ENCODE results near the gene OR1I1.
"Not testable (repeated sequence)": the region's sequence is repeated elsewhere in the genome, so short reads cannot be mapped to it uniquely, and the experiment has no call there.

OR1I1 gene

DNA sequence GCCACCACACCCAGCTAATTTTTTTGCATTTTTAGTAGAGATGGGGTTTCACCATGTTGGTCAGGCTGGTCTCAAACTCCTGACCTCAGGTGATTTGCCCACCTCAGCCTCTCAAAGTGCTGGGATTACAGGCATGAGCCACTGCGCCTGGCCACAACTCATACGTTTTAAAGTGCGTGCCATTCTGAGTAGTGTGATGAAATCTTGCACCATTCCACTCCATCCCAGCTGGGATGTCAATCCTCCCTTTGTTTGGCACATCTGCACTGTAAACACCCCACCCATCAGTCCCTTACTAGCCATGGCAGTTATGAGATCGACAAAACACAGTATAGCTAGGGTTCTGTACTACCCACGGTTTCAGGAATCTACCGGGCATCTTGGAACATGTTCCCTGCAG lies 16.0 kb downstream of the OR1I1 start:
- DNase-seq (ENCODE audit: low read depth in 3 of 3, low spot score in 1 of 3) = not testable (repeated sequence)

DNA sequence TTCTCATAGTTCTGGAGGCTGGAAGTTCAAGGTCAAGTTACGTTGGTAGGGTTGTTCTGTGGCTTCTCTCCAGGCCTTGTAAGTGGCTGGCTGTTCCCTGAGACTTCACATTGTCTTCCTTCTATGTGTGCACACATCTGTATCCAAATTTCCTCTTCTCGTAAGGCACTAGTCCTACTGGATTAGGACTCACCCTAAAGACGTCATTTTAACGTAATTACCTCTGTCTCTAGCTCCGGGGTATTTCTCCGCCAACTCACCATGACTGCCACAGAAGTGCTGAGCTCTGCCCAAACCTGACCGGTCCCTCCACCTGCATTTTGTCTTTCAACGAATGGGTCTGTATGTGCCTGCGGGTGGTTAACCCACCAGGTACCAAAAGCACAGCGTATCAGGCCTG lies 16.4 kb downstream of the OR1I1 start:
- no peak for DNase-seq (ENCODE audit: low read depth in 3 of 3, low spot score in 1 of 3)

- DNase-seq (ENCODE audit: low read depth in 3 of 3, low spot score in 1 of 3) = no peak
Measured at GRCh38 chr19:15099017-15099582, 17.1 kb downstream of the OR1I1 start.

DNA sequence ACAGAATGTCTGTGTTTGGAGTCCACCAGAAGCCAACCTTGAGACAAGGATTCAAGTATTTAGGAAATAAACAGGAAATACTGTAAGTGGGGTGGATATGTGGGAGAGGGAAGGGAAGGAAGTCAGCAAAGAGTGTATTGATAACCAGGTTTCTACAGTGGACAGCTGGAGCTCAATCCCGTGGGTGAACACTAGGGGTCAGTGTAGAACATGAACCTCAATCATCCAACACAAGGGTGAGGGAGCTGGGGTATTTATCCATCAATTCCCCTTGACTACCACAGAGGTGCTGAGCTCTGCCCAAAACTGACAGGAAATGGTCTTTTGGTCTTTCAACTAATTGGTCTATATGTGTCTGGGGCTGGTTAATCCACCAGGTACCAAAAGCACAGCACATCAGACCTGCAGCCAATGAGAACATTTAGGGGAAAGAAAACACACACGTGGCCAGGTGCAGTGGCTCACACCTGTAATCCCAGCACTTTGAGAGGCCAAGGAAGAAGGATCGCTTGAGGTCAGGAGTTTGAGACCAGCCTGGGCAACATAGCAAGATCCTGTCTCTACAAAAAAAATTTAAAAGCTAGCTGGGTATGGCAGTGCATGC lies 19.6 kb downstream of the OR1I1 start:
- DNase-seq (ENCODE audit: low read depth in 3 of 3, low spot score in 1 of 3) = peak in 2 of 3 donors; percentile 15 to 26

GRCh38 chr19:15104003-15104402 lies 22.0 kb downstream of the OR1I1 start:
- DNase-seq (ENCODE audit: low read depth in 3 of 3, low spot score in 1 of 3) = no peak

- no peak for DNase-seq (ENCODE audit: low read depth in 3 of 3, low spot score in 1 of 3)
Measured at GRCh38 chr19:15104411-15104810, 22.4 kb downstream of the OR1I1 start.

DNA sequence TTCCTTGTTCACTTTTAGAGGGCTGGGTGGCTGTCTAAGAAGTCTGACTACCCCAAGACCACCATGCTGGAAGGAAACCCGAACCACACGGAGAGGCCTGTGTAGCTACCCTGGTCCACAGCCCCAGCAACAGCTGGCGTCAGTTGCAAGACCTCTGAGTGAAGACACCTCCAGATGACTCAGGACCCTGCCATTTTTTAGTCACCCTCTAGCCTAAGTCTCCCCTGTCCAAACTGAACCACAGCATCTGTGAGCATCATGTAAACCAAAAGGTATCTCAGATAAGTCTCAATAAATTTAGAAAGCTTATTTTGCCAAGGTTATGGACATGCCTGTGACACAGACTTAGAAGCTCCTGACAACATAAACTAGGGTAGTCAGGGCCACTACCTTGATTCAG lies 23.0 kb downstream of the OR1I1 start:
- DNase-seq (ENCODE audit: low read depth in 3 of 3, low spot score in 1 of 3) = no peak

DNA sequence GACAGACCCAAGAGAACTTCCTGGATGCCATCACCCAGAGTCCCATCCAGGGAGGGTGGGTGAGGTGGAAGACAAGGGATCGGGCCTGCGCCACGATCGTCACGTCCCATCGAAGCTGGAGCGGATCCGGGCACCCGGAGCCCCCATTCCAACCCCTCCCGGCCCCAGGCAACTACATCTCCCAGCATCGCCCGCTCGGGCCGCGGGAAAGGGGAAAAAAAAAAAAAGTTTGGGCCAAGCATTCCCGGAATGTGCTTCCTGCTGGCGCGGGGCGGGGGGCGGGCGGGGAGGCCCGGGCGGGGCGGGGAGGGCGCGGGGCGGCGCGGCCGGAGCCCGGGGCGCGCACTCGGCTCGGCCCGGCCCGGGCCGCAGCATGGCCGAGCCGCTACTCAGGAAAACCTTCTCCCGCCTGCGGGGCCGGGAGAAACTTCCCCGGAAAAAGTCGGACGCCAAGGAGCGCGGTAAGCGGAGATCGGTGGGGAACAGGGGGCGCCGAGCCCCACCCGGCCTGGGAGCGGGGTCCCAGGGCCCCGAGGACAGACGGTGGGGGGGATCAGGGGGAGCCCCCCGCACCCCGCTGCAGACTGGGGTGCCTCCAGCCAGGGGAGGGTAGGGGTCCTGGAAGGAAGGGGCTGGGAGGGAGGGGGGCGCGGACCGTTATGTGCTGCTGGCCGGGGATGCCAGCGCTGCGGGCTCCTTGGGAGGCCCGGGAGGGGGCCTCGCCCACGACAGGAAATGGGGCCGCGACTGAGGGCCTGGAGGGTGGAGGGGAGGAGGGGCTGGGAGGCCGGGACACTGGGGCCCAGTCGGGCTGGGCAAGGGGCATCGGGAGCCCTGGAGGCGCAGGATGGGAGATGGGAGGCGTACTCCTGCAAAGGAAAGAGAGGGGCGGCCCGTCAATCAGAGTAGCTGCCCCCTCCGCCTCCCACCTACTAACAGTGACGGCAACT lies 25.3 kb downstream of the OR1I1 start, which contains the start of gene SYDE1:
Gene SYDE1, plus strand, starts transcription at position 341 of the 950 bp plus-strand sequence. Its CDS starts 33 bp downstream, at position 374.
- no peak for DNase-seq (ENCODE audit: low read depth in 3 of 3, low spot score in 1 of 3)

DNA sequence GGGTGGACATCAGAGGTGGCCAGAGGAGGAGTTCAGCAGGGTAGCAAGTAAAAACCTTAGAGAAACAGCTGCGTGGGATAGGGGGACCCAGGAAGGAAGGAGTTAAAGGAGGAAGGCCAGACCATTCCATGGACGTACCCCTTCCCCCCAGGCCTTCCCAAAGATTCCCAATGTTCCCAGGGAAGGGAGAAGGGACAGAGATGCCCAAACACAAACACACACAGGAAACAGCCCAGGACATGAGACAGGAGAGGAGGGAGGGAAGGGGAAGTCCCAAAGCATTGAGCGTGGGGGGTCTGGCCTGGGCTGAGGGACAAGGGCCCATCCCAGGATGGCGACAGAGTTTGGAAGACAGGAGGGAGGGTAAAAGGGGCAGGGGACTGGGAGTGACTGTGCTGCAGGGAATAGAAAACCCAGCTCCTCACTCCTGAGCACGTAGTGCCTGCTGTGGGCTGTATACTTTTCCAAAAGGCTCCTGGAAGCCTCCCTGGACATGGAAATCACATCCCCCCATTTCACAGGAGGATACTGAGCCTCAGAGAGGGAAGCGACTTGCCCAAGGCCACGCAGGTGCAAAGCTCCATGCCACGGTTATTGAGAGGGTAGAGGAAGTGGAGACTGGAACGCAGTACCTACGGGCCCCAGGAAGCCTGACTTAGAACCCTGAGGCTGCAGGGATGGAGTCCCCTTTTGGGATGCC lies 26.3 kb downstream of the OR1I1 start:
- no peak for DNase-seq (ENCODE audit: low read depth in 3 of 3, low spot score in 1 of 3)

DNA sequence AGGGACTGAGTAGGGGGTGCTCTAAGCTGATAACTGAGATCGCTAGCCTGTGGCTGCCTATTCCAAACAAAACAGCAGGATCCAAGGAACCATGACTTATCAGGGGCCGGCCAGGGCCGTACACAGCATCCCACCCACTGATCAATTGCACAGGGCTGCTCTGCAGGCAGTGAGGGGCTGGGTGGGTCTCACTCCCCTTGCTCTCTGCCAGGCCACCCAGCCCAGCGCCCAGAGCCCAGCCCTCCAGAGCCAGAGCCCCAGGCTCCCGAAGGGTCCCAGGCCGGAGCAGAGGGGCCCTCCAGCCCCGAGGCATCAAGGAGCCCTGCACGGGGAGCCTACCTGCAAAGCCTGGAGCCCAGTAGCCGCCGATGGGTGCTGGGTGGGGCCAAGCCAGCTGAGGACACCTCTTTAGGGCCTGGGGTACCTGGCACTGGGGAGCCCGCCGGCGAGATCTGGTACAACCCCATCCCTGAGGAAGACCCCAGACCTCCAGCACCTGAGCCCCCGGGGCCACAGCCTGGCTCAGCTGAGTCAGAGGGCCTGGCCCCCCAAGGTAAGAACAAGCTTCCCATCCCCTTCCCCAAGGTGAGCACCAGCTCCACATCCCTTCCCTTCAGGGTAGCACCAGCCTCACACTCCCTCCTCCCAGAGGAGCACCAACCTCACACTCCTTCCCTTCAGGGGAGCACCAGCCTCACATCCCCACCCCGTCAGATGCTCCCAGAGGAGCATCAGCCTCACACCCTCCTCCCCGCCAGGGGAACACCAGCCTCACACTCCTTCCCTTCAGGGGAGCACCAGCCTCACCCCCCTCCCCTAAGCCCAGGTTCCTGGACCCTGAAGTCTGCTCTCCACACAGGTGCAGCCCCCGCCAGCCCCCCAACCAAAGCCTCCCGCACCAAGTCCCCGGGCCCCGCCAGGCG lies 27.1 kb downstream of the OR1I1 start:
- no peak for DNase-seq (ENCODE audit: low read depth in 3 of 3, low spot score in 1 of 3)

DNA sequence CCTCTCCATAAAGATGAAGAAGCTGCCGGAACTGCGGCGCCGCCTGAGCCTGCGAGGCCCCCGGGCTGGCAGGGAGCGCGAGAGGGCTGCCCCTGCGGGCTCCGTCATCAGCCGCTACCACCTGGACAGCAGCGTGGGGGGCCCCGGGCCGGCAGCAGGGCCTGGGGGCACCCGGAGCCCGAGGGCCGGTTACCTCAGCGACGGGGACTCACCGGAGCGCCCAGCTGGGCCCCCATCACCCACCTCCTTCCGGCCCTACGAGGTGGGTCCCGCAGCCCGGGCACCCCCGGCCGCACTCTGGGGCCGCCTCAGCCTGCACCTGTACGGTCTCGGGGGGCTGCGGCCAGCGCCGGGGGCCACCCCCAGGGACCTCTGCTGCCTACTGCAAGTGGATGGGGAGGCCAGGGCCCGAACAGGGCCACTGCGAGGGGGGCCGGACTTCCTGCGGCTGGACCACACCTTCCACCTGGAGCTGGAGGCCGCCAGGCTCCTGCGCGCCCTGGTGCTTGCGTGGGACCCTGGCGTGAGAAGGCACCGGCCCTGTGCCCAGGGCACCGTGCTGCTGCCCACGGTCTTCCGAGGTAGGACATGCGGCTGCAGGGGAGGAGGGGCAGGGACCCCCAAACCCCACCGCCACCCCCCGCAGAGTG lies 27.9 kb downstream of the OR1I1 start:
- DNase-seq (ENCODE audit: low read depth in 3 of 3, low spot score in 1 of 3) = no peak

DNA sequence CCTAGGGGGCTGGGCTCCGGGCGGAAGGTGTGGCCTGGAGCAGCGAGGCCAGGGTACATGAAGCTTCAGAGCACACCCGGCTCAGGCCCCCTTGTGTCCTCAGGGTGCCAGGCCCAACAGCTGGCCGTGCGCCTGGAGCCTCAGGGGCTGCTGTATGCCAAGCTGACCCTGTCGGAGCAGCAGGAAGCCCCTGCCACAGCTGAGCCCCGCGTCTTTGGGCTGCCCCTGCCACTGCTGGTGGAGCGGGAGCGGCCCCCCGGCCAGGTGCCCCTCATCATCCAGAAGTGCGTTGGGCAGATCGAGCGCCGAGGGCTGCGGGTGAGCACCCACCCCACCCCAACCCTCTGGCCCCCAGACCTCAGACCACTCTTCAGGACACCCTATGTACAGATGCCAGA lies 28.4 kb downstream of the OR1I1 start:
- no peak for DNase-seq (ENCODE audit: low read depth in 3 of 3, low spot score in 1 of 3)

- DNase-seq (ENCODE audit: low read depth in 3 of 3, low spot score in 1 of 3) = no peak
Measured at GRCh38 chr19:15111758-15112157, 29.7 kb downstream of the OR1I1 start.

GRCh38 chr19:15112385-15112784 lies 30.4 kb downstream of the OR1I1 start:
- no peak for DNase-seq (ENCODE audit: low read depth in 3 of 3, low spot score in 1 of 3)

DNA sequence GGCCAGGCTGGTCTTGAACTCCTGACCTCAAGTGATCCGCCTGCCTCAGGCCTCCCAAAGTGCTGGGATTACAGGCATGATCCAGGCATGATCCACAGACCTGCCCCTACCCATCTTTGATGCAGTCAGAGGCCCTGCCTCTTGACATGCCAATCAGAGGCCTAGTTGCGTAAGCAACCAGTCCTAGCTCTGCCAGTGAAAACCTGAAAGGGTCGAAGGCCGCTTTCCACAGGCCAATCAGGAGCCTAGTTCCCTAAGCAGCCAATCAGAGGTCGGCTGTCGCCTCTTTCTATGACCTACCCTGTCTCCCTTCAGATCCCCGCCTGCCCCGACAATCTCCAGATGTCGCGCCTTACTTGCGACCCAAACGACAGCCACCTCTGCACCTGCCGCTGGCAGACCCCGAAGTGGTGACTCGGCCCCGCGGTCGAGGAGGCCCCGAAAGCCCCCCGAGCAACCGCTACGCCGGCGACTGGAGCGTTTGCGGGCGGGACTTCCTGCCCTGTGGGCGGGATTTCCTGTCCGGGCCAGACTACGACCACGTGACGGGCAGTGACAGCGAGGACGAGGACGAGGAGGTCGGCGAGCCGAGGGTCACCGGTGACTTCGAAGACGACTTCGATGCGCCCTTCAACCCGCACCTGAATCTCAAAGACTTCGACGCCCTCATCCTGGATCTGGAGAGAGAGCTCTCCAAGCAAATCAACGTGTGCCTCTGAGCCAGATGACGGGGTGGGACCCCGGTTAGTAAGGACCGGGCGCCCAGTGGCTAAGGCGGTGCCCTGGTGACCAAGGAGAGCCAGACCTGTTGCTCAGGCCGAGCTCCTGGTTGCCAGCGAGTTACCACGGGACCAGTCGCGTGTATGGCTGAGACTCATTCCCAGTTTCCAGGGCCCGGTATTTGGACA lies 31.5 kb downstream of the OR1I1 start:
- no peak for DNase-seq (ENCODE audit: low read depth in 3 of 3, low spot score in 1 of 3)

GRCh38 chr19:15114153-15114540 lies 32.1 kb downstream of the OR1I1 start:
- no peak for DNase-seq (ENCODE audit: low read depth in 3 of 3, low spot score in 1 of 3)

- no peak for DNase-seq (ENCODE audit: low read depth in 3 of 3, low spot score in 1 of 3)
Measured at GRCh38 chr19:15115080-15115479, 33.1 kb downstream of the OR1I1 start.

GRCh38 chr19:15115762-15116615 lies 34.0 kb downstream of the OR1I1 start:
- no peak for DNase-seq (ENCODE audit: low read depth in 3 of 3, low spot score in 1 of 3)

All from stimulated activated CD4-positive, alpha-beta T cell treated with anti-CD3 and anti-CD28 coated beads, TNF-alpha, amount 100 ng/mL, for 1 hour (primary cell).